Upper lobe of right lung (tissue), 1 donor: Measurements from ENCODE around the gene RAB40AL. TPM values are rescaled to one million over a fixed set of nuclear protein-coding genes. Genes with fewer than 3 reads are reported as not detected.
A peak's percentile ranks its signal among the peaks of the same experiment; 100 is the strongest.

Source experiments
- ATAC-seq: fragments of 200-7000 bp; cut with Tn5 transposase; one replicate; pipeline ENCODE4 v1.9.1; 2020; ENCODE audit warnings: mild to moderate bottlenecking, moderate library complexity
- DNase-seq: peaks from one replicate; pipeline ENCODE4 v3.0.0-alpha.2; 2020
- H3K27ac ChIP-seq: fragments of 200-600 bp; one replicate; pipeline ENCODE4 v1.8.0; 2022
- H3K27me3 ChIP-seq: fragments of 200-600 bp; one replicate; pipeline ENCODE4 v1.8.0; 2022; ENCODE audit warnings: mild to moderate bottlenecking
- H3K36me3 ChIP-seq: fragments of 200-600 bp; one replicate; pipeline ENCODE4 v1.8.0; 2022
- H3K4me1 ChIP-seq: fragments of 200-600 bp; one replicate; pipeline ENCODE4 v1.8.0; 2022
- H3K4me3 ChIP-seq: fragments of 200-600 bp; one replicate; pipeline ENCODE4 v1.8.0; 2022; ENCODE audit warnings: mild to moderate bottlenecking
- H3K9me3 ChIP-seq: fragments of 200-600 bp; one replicate; pipeline ENCODE4 v1.8.0; 2022
- intact Hi-C: fragments of 100-400 bp; cut with DNase I; formaldehyde crosslinking; loops from one replicate; pipeline ENCODE4 v1.11.0; 2022
- total RNA-seq: library from RNA; stranded (reverse); fragmentation: NEBNext Ultra II Directional; extraction: Animal tissue kit (Norgen Biotek cat#: 25700); gene quantifications from one replicate; pipeline ENCODE4 v1.2.1, GENCODE V29; 2021
- TF ChIP-seq, protein P1 (sequence below): fragments of 200-600 bp; IDR thresholded peaks from one replicate; pipeline ENCODE4 v1.8.0; 2022; ENCODE audit warnings: antibody characterized with exemption
- donor health status: DM: no; HTN: yes; CAD: no; lungs with severe emphysema.

RAB40AL gene
- total RNA-seq, 1 donor from 2014 or later = 0.52 TPM

DNA sequence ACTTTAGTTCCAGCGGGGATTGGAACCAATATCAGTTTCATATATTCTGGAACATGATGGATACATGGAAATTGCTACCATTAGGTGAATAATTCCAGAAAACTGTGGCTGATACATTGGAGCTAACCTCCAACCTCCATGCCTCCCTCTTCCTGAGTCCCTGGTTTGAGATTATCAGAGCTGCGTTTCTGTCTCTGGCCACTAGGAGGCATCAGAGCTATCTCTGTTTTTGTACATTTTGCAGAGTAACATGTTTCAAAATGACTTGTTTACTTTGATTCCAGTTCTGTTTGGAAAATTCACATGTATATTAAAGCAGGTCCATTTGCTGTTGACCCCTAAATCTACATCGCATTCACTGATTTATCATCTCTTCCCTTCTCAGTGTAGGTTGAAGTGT, 2.4 kb upstream of the RAB40AL start:
- Histone ChIP-seq H3K4me1 (no peaks in the 10 kb centered on the region), H3K36me3 (no peaks in the 10 kb centered on the region), H3K27ac (no peak overlapping the region), H3K4me3 (no peak overlapping the region), H3K9me3 (no peaks in the 10 kb centered on the region), H3K27me3 (no peaks in the 10 kb centered on the region)
- ATAC-seq (peak; percentile 56), DNase-seq (no peak)
- TF ChIP-seq, protein P1, sequence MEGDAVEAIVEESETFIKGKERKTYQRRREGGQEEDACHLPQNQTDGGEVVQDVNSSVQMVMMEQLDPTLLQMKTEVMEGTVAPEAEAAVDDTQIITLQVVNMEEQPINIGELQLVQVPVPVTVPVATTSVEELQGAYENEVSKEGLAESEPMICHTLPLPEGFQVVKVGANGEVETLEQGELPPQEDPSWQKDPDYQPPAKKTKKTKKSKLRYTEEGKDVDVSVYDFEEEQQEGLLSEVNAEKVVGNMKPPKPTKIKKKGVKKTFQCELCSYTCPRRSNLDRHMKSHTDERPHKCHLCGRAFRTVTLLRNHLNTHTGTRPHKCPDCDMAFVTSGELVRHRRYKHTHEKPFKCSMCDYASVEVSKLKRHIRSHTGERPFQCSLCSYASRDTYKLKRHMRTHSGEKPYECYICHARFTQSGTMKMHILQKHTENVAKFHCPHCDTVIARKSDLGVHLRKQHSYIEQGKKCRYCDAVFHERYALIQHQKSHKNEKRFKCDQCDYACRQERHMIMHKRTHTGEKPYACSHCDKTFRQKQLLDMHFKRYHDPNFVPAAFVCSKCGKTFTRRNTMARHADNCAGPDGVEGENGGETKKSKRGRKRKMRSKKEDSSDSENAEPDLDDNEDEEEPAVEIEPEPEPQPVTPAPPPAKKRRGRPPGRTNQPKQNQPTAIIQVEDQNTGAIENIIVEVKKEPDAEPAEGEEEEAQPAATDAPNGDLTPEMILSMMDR = peak; percentile 62
- intact Hi-C loops = no loop called here

DNA sequence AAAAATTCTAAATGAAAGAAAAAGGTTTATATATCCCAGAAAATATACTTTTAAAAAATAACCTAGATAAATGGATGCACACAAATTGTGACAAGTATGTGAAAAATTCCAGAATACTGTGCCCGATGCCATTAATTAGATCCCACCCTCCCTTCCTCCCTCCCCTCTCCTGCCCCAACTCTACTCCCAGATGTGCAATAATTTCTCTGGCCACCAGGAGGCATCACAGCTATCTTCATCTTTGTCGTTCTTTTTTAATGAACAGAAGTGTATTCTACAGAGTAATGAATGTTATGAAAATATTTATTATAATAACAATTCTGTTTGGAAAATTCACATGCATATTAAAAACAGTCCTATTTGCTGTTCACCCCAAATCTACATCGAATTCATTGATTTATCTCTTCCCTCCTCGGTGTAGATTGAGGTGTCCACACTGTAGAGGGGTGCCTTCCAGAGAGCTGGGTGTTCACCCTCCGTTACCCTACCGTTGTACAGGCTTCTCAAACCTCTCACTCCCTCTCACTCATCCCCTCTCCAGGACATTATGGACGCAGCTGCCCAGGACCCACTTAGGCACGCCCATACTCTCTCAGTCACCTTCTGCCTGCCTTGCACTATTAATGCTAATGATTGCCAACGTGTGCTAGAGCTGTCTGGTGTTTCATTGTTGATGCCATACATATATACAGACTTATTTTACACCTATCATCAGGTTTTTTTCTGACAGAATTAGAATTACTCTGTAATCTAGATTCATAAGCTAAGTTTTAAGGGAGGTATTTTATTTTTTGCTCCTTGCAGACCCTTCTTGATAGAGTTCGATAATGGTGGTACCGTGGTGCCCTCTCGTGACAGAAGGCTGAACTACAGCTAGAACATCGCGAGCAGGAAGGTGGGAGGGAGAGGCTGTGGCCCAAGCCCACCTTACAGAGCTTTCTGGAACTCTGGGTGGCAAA, 14.1 kb downstream of the RAB40AL start:
- Histone ChIP-seq H3K4me3 (peak overlapping the region; percentile 16), H3K36me3 (no peaks in the 10 kb centered on the region), H3K27ac (no peak overlapping the region), H3K27me3 (no peaks in the 10 kb centered on the region), H3K9me3 (no peaks in the 10 kb centered on the region), H3K4me1 (no peaks in the 10 kb centered on the region)
- DNase-seq = no peak
- peak; percentile 77 for ATAC-seq
- intact Hi-C loops = loop anchor here (10.0 kb wide), 1 partner anchor 224 kb away; no protein-coding TSS in a partner anchor
- TF ChIP-seq, protein P1 = peak; percentile 58

- H3K36me3 ChIP-seq = no peaks in the 10 kb centered on the region
- intact Hi-C loops = loop anchor here (10.0 kb wide), 1 partner anchor 217 kb away; no protein-coding TSS in a partner anchor
- H3K4me1 ChIP-seq = no peaks in the 10 kb centered on the region
- H3K9me3 ChIP-seq = no peaks in the 10 kb centered on the region
- H3K27ac ChIP-seq = no peak overlapping the region
- no peaks in the 10 kb centered on the region for H3K27me3 ChIP-seq
- ATAC-seq (no peak), DNase-seq (no peak)
- TF ChIP-seq, protein P1 = no peak
- H3K4me3 ChIP-seq = no peak overlapping the region
Observed at GRCh38 chrX:102957751-102958150, 20.7 kb downstream of the RAB40AL start.

- intact Hi-C loops = loop anchor here (10.0 kb wide), 1 partner anchor 216 kb away; no protein-coding TSS in a partner anchor
- Histone ChIP-seq H3K27ac (no peak overlapping the region), H3K36me3 (no peaks in the 10 kb centered on the region), H3K27me3 (no peaks in the 10 kb centered on the region), H3K4me3 (no peak overlapping the region), H3K9me3 (no peaks in the 10 kb centered on the region), H3K4me1 (no peaks in the 10 kb centered on the region)
- TF ChIP-seq, protein P1 = no peak
- ATAC-seq (no peak), DNase-seq (no peak)
Observed at GRCh38 chrX:102958794-102959193, 21.7 kb downstream of the RAB40AL start.

- ATAC-seq = no peak
- TF ChIP-seq, protein P1 = no peak
- Histone ChIP-seq H3K9me3 (no peaks in the 10 kb centered on the region), H3K36me3 (no peaks in the 10 kb centered on the region), H3K4me1 (no peaks in the 10 kb centered on the region), H3K27ac (no peak overlapping the region), H3K4me3 (no peak overlapping the region), H3K27me3 (no peaks in the 10 kb centered on the region)
- intact Hi-C loops = loop anchor here (10.0 kb wide), 1 partner anchor 215 kb away; no protein-coding TSS in a partner anchor
- DNase-seq = no peak
Observed at GRCh38 chrX:102959471-102959870, 22.4 kb downstream of the RAB40AL start.
